GM21825 (cell line): ENCODE data around the gene NTF3.

Experiments
- ATAC-seq: cut with Tn5 transposase; IDR thresholded peaks from one replicate; pipeline ENCODE4 v1.9.1; 2021; ENCODE audit warnings: mild to moderate bottlenecking, moderate library complexity; ENCODE audit not compliant: unreplicated experiment

The NTF3 gene

DNA sequence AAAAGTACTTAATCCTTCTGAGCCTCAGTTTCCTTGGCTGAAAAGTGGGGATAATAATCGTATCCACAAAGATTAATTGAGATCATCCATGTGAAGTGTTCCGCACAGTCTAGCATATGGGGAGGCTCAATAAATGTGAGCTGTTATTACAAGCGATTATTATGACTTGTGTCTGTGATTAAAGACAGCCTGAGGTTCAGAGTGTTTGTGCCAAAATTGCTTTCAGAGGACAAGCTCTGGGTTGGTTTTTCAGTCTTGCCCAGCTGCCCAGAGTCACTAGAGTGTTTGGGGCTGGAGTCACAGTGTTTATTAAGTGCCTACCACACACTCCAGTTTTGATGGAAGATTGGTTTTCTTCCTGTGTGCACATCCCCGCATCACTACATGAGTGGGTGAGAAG, 53.5 kb downstream of the NTF3 start:
- ATAC-seq: no peak

DNA sequence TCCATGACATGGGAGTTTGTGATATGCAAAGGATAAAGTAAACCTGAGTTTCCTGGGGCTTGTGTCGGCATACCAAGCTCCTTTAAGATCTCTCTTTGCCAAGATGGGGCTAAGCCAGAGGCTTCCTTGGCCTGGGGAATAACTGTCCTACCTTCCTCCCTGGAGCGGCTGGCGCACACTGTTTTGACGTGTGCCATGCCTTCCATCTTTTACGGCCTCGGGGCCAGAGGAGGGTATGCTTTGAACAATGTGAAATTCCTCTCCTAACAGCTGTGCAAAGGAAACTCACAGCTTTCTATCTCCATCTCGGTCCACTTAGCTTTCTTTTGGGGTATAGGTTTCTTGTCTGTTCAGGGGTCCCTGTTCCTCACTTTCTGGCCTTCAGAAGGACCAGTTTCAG, 55.2 kb downstream of the NTF3 start:
- ATAC-seq: no peak

DNA sequence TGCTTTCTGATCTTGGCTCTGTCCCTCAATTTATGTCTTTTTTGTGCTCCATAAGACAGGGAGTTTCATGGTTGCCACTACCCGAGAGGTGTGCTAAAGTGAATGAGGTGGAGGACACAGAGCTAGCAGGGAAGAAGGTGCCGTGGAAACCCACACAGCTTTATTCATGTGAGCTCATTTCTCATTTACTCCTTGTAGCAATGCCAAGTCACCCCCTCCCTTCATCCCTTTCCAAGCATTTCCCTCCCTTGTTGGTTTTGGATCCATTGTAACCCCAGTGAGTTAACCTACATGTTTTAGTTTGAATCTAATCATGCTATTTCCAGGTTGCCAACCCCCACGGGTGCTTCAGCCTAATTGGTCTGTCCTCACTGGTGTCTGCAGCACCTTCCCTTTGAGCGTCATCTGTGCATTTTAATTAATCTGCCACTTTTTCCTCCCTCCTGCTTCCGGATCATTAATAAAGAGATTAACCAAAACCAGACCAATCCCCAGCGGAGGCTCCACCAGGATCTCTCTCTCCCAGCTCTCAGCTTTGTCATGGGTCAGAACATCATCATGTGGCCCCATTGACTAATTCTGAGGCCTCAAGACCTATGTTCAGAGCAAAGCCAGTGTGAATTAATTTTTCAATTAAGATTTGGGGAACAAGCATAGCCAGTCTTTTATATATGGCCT, 56.2 kb downstream of the NTF3 start:
- no peak for ATAC-seq

DNA sequence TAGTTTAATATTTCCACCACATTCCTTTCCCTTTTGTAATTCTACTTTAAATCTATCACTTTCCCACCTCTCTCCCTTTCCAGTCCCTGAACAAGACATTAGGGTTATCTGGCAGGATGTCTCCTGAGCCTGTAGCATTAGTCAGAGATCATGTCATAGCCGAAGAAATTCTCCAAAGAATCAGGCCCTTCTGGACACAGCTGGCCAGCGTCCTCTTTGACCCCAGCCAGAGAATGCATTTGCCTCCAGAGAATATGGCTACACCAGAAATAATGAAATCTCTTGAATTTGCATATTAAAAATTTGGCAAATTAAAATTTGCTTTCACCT, 56.7 kb downstream of the NTF3 start:
- ATAC-seq: no peak

DNA sequence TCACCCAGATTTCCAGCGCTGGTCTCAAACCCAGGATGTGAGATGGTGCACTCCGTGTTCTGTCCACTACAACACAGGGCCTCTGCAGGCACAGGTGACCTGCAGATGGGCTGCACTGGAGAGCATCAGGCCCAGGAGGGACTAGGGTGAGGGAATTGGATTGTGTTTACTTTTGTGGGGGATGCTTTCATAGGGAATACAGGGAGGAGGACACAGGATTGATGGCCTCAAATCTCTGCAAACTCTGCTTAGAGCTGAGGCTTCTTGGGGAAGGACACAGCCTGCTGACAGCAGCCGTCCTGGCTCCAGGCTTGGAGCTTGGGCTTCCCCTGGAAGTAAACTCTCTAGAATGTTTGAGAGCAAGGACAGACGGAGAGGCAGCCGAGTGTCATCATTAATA, 57.1 kb downstream of the NTF3 start:
- ATAC-seq: no peak

DNA sequence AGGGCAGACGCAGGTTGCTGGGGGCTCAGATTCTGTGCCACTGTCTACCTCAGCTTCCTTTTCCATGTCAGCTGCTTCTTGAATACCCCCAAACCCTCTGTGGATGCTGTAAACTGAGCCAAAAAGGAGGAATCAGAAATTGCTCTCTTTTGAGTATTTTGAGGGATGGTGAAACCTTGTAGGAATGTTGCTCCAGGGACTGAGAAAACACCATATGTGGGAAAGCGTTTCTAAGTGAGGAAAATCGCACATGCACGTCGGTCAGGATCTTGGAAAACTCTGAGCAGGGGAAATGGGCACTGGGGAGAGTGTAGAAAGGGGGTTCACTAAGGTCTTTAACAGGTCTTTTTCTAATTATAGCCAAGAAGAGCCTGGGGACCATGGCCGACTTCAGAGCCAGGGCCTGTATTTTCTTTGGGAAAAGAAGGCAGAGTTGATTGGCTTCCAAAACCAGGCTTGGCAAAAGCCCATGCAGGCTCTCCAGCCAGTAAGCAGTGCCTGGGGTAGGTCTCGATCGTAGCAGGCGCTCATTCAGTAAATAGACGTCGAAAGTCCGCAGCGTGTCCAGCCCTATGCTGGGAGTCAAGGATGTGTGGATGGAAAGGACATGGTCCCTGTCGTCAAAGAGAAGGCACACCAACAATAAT, 58.0 kb downstream of the NTF3 start:
- ATAC-seq: no peak

DNA sequence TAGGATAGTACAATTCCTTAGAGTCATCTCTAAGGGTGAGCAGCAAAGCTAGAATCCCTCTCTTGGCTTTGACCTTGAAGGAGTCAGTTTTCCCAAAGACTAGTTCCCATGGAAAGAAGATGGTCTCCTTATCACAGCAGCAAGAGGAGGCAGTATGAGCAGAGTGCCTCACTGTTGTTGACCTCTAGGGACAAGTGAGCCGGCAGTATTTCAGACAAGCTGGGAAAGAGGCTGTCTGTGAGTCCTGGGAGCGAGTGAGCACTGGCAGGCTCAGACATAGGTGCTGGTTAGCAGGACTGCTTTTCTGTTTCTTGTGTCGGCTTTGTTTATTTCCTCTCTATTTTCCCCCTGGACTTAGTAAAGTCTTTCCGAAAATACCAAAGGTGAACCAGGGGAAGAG, 60.7 kb downstream of the NTF3 start:
- no peak for ATAC-seq

DNA sequence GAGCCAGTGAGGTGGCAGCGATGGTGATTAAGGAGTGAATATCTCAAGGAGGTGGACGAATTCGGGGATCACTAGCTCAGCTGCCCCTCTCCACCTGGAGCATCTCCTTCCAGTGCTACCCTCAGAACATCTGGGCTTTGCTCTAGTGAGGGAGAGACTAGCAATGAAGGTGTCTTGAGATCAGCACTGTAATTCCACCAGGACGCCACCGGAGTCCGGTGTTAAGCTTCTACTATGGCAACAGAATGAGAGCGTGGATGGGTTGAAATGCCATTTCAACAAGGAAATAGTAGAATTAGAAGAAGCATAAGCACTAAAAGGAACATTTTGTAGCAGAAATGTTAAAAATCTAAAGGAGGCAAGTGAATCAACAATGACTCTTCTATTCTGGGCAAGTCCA, 61.1 kb downstream of the NTF3 start:
- ATAC-seq: no peak

DNA sequence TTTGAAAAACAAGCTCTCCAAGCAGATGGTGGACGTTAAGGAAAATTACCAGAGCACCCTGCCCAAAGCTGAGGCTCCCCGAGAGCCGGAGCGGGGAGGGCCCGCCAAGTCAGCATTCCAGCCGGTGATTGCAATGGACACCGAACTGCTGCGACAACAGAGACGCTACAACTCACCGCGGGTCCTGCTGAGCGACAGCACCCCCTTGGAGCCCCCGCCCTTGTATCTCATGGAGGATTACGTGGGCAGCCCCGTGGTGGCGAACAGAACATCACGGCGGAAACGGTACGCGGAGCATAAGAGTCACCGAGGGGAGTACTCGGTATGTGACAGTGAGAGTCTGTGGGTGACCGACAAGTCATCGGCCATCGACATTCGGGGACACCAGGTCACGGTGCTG, 62.4 kb downstream of the NTF3 start:
- ATAC-seq: no peak

DNA sequence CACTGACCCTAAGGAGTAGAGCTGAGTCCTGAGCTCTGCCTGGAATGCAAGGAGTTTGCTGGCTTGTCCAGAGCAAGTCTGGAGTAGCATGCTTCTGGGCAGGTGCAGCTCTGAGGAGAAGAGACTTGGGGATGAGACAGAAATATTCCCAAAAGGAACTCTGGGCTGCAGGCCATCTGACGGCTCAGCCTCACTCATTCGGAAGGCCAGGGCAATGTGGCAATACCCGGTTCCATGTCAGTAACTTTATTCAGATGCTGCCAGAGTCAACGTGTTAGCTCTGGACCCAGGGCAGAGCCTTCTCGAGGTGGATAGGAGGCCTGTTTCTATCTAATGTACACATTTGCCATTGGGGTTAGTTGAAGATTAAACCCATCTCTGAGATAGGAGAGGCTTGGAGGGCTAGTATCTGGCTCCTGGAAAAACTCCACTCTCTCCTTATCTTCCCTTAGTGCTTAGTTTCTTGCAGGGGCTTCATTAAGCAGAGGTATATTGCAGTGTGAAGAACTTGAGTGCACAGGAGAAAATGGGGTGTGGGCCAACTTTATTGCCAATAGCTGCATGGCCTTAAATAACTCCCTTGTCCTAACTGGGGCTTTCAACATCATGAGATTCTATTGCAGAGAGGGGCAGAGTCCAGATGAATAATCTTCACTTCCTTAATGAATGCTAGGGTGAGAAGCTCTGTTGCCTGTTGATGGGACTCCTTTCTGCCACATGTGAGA, 65.6 kb downstream of the NTF3 start:
- no peak for ATAC-seq

DNA sequence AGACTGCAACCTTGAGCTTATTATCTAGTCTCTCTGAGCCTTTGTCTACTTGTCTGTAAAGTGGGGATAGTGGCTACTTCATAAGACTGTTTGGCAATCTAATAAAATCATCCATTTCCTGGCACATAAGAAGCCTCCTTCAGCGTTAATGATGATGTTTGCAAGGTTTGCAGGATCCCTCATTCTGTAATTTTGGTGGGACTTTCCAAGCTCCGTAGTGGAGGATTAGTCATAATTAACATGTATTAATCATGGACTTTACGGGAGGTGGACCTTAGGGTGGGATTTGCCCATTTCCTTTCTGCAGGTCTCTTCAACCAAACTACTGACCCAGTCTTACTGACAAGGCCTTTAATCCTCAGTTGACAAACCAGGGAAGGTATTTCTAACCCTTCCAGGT, 66.2 kb downstream of the NTF3 start:
- ATAC-seq: no peak

DNA sequence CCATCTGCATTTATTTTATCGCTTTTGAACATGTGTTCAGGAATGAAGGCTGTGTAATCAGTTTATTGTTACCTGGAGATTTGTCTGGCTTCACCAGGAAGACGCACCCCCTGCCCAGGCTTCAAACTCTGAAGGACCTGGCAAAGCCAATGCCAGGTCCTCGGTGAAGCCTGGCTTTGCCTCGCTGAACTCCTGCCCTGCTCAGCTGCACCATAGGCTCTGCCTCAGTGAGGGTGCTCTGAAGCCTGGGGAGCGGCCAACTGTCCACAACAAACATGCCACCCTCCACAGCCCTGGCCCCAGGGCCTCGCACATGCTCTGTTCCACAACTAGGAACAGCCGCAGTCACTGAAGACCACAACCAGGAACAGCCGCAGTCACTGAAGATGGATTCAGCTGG, 66.9 kb downstream of the NTF3 start:
- no peak for ATAC-seq

DNA sequence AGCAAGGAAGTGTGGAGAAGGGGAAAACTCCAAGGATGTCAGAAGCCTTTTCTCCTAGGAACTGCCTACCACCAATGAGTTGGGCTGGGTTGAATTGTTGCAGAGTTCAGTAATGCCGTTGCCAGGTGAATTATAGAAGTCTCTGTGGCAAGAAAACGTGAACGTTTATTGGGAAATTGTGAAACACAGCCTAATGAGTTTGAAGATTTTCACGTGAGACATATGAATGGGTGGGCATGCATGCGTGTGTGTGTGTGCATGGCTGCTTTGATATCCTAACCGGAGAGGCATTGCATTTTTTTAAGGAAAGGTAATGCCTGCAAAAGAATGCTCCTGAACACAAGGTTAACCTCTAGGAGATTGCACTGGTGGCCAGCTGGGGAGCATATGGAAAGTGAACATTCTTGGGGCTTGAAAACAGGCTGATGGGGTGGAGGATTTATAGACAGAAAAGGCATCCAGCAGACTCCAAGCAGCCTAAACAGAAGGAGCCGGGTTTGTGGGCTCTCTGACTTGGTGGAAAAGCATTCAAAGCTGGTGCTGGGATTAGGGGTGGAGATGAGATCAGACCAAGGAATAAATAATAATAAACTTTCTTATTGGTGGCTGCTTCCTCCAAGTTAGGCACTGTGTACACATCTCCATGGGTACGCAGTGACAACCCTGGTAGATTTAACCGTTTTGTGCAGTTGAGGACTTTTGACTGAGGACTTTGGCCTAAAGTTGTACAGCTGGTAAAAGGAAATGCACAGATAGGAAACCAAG, 67.8 kb downstream of the NTF3 start:
- no peak for ATAC-seq

DNA sequence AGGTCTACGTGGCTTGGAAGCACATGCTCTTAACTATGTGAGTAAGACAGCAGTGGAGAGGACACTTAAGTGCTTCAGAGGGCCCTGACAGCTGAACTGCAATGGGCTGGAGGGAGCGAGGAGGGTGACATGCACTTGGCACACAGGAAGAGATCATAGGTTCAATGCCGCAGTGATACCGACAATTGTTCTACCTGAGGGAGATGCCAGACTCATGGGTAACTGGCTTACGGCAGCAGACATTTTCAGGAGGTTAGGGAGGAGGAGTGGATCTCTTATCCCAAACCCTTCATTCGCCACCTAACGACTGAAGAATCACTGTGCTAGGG, 68.4 kb downstream of the NTF3 start:
- ATAC-seq: no peak

DNA sequence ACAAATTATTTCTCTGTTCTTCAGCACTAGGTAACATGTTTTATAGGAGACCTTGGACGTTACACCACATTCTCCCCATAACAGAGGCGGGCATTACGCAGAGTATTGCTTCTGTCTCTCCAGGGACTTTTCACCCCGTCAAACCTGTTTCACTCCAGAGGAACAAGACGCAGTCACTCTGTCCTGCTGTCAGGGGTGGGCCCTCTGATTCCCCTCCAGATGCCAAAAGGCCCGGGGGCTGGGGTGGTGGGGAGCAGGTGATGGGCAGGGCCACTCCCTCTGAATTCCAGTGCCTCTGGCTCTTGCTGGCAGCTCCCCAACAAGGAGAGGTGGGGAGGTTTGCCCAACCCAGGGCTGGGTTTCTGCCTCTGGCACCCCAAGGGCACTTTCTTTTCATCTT, 71.9 kb downstream of the NTF3 start:
- ATAC-seq: no peak

DNA sequence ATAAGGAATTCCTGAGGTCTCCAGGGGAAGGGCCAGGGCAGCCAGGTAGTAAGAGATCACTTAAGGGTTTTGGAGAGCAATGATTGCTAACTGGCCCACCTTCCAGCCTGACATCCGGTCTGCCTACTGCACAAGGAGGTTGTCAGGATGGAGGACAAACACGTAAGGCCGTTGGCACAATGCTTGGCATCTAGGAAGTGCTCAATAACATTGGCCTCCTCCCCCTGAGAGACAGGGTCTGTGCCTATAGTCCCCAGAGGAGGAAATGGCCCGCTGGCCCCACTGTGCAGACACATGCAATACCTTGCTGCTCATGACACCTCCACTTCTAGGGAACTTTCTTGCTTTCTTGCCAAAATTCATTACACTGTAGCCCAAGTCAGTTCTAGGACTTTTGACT, 73.2 kb downstream of the NTF3 start:
- ATAC-seq: no peak

DNA sequence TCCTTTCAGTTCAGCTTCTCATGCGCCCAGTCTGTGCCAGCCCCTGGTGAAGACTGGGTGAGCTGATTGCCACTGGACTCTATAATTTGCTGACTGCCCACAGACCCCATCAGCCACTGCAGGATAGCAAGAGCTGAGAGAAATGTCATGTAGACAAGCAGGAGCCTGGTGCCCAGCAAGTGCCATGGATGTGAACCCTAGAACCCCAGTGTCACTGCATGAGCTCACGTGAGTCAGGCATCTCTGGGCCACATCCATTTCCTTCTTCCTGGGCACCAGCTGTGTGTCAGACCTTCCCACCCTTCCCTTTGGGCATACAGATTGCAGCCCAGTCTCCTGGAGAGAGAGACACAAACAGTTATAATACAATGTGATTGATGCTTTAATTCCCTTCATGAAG, 73.8 kb downstream of the NTF3 start:
- ATAC-seq: no peak

DNA sequence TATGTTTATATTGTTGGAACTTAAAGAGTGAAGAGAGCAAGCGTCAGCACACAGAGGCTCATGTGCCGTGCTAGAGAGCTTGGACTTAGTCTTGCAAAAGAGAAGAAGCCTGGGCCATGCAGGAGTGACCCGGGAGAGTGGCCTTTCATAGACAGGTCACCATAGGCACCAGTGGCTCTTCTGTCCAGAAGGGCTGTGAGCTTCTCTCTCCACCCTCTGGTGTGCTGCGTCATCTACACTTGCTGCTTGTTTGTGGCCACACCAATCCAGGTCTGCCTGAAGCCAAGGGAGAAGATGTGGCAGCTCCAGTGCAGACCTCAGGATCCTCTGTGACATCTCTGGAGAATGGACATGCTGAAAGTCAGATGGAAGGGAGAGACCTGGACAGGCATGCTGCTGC, 74.4 kb downstream of the NTF3 start:
- no peak for ATAC-seq

DNA sequence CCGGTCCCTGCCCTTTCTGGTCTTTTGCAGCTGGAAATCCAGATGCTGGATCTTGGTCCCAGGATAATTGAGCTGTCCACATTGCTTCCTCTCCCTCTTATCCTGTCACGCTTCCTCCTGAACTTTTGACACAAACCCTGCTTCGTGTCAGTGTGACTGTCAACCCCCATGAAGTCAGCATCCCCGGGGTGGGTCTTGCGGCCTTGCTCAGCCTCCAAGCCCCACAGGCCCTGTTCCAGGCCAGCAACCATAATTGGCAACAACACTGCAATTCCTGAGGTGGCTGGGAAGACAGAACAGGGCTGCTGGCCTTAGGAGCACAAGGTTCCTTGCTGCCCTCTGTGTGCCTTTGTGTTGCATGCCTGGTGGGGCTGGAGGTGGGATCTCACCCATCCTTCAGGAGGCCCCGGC, 74.9 kb downstream of the NTF3 start:
- ATAC-seq: no peak

DNA sequence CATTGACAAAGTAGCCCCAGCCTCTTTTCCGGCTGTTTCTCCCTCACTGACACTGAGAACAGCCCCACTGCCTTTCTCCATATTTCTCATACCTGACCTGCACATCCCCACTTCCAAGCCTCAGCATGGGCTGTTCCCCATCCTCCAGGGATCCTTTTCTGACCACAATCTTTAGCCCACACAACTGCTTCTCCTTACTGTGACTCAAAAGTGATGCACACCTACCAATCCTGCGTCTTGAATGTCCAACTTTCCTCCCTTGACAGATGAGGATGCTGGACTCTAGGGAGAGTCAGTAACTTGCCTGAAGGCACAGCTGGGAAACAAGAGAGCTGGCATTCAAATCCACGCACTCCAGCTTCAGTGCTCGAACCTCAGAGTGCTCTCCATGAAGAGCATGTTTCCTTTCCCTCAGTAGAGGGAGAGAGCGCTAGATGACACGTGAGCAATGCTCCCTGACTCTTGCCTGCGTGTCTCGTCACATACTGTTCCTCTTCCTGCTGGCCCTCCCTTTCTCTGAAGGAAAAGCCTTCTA, 75.6 kb downstream of the NTF3 start:
- no peak for ATAC-seq

DNA sequence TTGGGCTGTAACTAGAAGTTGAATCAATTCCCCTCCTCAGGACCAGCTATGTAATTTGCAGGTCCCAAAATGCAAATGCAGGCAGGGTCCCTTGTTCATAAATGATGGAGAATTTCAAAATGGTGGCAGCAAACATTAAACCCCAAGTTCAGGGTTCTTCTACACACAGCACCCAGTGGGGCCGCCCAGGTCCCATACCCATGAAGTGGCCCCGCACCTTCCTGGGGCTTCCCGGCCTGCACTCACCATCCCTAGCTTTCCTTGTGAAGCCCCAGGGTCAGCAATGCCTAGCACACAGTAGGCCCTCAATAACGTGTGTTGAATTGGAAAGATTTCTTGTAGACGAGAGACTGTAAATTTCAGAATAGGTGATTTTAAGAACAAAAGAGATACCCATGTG, 76.0 kb downstream of the NTF3 start:
- no peak for ATAC-seq

DNA sequence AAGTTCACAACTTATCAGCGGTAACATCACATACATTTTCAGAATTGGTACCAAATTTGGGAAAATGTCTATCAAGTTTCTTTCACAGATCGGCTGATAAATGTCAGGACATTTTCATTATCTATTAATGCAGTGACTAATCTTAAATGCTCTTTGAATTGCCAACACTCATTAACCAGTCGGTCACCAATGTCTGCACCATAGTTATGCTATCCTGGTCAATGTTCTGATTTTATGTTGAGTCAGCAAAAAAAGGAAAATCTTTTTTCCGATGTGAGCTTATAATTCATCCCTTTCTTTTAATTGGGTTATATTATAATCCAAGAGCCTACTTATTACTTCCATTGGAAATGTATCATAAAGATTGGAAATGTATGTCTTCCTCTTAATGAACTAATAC, 77.2 kb downstream of the NTF3 start:
- ATAC-seq: no peak
